Stimulated activated CD4-positive, alpha-beta T cell treated with anti-CD3 and anti-CD28 coated beads, Interleukin-15, amount 100 ng/mL, for 24 hours (primary cell): ENCODE measurements around the gene VPREB1.
"Not testable (repeated sequence)": the region's sequence is repeated elsewhere in the genome, so short reads cannot be mapped to it uniquely, and the experiment has no call there.

ENCODE experiments used
- DNase-seq: peaks from one replicate; pipeline ENCODE4 v3.0.0-alpha.2; 2020

VPREB1 gene

GRCh38 chr22:22244316-22245250 is at the start of gene VPREB1:
VPREB1 (plus strand) TSS chr22:22244786; CDS start chr22:22244814, 28 bp downstream.
- no peak for DNase-seq

GRCh38 chr22:22194931-22195264 is 49.7 kb upstream of the VPREB1 start:
- no peak for DNase-seq

GRCh38 chr22:22195265-22196017 is 49.1 kb upstream of the VPREB1 start:
- DNase-seq: peak; percentile 89

GRCh38 chr22:22196018-22196533 is 48.5 kb upstream of the VPREB1 start:
- DNase-seq: no peak

- no peak for DNase-seq
Observed at GRCh38 chr22:22196833-22197477, 47.6 kb upstream of the VPREB1 start.

- no peak for DNase-seq
Observed at GRCh38 chr22:22197993-22198402, 46.6 kb upstream of the VPREB1 start.

GRCh38 chr22:22198751-22199150 is 45.8 kb upstream of the VPREB1 start:
- no peak for DNase-seq

- no peak for DNase-seq
Observed at GRCh38 chr22:22199634-22200033, 45.0 kb upstream of the VPREB1 start.

- DNase-seq: no peak
Observed at GRCh38 chr22:22200569-22201184, 43.9 kb upstream of the VPREB1 start.

DNA sequence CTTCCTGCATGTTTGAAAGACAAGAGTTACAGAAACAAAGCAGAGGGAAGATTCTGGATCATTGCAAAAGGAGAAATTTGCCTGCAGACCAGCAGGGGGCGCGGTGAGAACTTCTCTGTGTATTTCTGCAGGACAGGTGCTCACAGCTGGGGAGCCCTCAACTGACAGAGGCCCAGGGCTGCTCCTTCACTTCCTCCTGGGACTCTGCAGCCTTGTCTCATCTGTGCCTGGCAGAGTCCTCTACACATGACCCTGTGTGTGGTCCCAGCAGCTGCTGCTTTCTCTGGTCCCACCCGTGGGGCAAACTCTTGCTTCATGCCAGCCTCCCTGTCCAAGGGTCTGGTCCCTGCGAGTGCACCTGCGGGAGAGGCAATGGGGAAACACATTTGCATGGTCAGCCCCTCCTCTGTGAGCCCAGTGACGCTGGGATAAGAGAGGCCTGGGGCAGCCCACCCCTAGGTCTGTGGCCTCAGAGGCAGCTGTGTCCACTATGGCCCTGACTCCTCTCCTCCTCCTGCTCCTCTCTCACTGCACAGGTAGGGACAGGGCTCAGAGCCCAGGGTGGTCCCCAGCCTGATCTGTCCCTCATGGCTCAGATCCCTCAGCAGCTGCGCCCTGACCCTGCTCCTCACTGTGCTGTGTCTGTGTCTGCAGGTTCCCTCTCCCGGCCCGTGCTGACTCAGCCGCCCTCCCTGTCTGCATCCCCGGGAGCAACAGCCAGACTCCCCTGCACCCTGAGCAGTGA is 43.2 kb upstream of the VPREB1 start:
- DNase-seq: no peak

DNA sequence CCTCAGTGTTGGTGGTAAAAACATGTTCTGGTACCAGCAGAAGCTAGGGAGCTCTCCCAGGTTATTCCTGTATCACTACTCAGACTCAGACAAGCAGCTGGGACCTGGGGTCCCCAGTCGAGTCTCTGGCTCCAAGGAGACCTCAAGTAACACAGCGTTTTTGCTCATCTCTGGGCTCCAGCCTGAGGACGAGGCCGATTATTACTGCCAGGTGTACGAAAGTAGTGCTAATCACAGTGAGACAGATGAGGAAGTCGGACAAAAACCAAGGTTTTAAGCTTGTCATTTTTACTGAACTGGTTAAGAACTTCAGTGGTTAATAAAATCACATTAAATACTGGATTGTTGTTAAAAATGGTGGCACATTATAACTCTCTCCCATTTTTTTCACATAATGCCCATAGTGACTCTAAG is 42.6 kb upstream of the VPREB1 start:
- no peak for DNase-seq

DNA sequence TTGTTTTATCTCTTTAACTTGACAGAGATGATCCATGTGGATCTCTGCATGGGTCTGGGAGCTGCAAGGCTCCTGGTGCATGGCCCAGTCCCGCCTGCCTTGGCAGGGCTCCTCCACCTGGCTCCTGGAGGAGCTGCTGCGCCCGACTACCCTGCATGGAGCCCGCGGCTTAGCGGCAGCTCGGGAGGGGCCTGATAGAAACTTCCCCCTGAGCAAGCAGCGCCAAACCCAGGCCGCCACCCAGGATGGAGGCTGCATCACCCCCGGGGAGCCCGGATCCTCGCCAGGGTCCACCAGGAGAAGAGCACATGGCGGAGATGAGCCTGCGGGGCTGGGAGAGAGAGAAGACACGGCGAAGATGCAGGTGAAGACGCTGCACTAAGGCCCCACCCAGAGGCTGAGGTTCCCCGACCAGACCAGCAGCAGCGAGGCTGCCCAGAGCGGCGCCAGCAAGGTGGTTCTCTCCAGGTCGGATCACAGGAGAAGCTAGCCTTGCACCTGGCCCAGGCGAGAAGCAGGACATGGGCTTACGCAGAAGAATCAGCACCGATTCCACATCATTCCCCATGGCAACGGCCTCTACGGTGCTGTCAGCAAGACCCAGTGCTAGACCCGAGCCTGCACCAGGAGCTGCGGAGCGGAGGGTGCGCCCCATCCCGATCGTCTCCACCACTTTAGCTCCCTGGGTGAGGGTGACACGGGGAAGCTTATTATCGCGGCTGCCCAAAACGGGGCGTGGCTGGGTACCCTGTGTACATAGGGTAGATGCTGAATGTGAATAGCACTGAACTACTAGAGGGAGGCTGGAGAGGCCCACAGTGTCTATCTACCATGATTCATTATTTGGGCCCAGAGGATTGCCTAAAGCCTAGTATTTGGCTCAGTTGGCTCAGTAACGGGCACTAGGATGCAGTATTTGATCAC is 41.3 kb upstream of the VPREB1 start:
- no peak for DNase-seq

DNA sequence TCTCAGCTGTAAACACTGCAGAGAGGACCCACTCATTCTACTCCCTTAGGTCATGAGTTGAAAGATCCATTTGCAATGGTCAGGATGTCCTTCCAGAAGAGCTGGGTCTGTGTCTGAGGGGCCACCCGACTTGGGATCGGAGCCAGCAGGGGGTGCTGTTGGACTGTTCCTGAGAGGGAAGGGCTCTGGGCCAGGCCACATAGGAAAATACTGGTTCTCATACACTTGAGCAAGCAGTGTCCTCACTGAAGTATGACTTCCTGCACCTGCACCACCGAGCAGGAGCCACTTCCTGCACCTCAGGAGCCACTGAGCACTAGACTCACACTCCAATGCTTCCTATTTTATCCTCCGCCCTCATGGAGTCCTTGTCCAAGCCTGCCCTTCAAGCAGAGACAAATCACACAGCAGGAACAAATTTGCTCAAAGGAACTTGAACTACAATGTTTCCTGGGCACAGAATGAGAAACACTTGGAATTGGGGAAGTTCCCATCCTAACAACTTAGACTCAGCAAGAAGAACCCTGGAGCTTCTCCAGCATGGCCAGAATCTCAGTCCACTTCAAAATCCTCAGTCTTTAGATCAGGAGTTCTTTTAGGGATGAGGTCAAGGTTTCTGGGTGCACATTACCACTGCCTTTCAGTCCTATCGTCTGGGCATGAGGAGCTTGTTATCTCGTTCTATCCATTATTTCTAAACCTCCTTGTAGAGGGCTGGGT is 36.6 kb upstream of the VPREB1 start:
- DNase-seq: peak; percentile 92

- no peak for DNase-seq
Observed at GRCh38 chr22:22208652-22209051, 35.9 kb upstream of the VPREB1 start.

DNA sequence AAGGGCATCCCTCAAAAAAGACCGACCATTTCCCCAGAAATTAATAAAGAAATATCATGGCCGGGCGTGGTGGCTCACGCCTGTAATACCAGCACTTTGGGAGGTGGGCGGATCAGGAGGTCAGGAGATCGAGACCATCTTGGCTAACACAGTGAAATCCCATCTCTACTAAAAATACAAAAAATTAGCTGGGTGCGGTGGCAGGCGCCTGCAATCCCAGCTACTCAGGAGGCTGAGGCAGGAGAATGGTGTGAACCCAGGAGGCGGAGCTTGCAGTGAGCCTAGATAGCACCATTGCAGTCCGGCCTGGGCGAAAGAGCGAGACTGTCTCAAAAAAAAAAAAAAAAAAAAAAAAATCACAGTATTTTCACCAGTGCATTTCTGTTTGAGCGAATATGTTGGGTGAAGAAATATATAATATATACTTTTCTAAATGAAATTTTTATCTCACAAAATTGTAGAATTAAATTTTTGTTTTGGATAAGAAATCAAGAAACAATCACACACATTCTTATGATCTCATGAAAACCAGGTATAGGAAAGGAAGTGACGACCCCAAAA is 35.4 kb upstream of the VPREB1 start:
- not testable (repeated sequence) for DNase-seq

GRCh38 chr22:22210375-22210774 is 34.2 kb upstream of the VPREB1 start:
- DNase-seq: peak; percentile 83

DNA sequence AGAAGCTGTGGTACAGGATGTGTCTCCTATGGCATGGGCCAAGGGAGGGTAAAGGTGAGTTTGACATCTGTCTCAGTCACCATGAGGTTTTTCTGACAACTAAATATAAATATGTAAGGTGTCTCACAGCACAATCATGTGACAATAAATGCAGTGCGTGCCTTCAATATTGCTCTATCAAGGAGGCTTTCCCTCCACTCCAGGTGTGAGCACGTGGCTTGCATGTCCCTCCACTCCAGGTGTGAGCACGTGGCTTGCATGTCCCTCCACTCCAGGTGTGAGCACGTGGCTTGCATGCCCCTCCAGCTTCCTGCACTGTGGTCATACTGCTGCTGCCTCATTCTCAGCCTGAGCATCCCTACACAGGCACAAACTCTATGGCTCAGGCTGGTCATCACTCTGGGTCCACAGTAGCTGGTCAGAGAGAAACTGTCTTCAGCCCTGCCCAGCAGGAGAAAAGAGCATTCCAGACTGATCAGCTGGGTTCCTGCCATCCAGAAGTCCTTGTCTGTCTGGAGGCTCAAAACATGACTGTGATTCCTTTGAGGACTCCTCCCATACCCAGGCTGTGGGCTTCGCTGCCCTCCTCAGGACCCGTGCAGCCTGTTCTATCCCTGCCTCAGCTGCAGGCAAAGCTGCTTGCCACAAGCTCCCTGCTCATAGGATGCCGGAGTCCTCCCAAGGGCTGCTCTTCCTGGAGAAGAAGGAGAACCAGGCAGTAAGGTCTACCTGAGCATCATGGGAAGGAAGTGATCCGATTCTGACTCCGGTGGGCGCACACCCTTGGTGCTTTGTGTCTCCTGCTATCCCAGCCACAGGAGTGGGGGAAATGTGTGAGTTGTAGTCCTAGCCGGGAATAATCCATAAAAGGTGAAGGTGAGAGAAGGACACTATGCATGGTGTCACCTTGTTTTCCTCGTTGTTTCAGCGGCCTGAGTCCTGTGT is 33.4 kb upstream of the VPREB1 start:
- no peak for DNase-seq

DNA sequence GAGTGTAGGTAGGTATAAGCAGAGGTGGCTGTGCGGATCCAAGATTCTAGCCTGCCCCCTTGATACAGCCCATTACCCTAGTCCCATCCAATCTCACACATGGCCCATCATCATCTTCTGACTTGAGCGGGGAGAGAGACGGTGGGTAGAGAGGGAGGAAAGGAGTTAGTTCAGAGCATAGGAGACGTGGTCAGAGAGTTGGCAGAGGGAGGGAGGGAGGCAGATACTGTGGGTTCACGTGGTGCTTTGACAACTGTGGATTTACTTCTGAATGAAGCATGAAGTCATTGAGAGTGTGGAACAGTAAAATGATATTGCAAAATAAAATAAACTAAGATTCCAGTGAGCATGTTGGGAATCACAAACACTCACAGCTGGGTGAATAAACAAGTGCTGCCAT is 31.4 kb upstream of the VPREB1 start:
- no peak for DNase-seq
